Stomach (tissue), 4 donors: Measurements from ENCODE around the gene FOXJ3.

ENCODE experiments used
- POLR2A ChIP-seq, 4 donors: fragments of 450-650 bp; IDR thresholded peaks; one replicate each; pipeline ENCODE4 v1.6.1; 2016; ENCODE audit warnings: antibody characterized with exemption in 4 of 4, control low read depth in 2 of 4, mild to moderate bottlenecking in 1 of 4, moderate library complexity in 1 of 4
- POLR2AphosphoS5 ChIP-seq, 3 donors: sonication (generic); formaldehyde crosslinking; IDR thresholded peaks; one replicate each; pipeline ENCODE4 v1.6.1; 2016; ENCODE audit warnings: antibody characterized with exemption in 3 of 3
- TF ChIP-seq, protein P1 (sequence below), 7 experiments: fragments of 450-650 bp in 4 of 7; fragments of 200-600 bp in 3 of 7; sonication (generic) in 3 of 7; IDR thresholded peaks; one replicate each; pipeline ENCODE4 v1.5.1; 2016 to 2019; ENCODE audit warnings: antibody characterized with exemption in 7 of 7, control low read depth in 2 of 7, mild to moderate bottlenecking in 1 of 7

DNA sequence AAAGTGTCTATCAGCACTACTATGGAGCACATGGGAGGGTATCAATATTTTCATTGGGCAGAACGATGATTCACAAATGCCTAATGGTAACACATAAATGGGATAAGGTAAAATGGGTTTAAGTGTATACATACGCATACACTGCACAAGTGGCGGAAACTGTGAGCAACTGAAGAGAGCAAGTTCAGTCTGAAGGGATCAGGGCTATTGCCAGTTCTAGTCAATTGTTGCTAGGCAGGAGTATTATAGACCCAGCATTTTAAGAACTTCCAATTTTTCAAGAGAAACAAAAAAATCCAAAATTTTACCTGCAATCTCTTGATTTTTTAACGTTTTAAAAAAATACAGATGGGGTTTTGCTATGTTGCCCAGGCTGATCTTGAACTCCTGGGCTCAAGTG is 23.1 kb downstream of the FOXJ3 start:
- TF ChIP-seq POLR2A (IDR thresholded peaks at IDR 0.05) (no peak), POLR2AphosphoS5 (IDR thresholded peaks at IDR 0.05) (no peak)
- TF ChIP-seq, protein P1, sequence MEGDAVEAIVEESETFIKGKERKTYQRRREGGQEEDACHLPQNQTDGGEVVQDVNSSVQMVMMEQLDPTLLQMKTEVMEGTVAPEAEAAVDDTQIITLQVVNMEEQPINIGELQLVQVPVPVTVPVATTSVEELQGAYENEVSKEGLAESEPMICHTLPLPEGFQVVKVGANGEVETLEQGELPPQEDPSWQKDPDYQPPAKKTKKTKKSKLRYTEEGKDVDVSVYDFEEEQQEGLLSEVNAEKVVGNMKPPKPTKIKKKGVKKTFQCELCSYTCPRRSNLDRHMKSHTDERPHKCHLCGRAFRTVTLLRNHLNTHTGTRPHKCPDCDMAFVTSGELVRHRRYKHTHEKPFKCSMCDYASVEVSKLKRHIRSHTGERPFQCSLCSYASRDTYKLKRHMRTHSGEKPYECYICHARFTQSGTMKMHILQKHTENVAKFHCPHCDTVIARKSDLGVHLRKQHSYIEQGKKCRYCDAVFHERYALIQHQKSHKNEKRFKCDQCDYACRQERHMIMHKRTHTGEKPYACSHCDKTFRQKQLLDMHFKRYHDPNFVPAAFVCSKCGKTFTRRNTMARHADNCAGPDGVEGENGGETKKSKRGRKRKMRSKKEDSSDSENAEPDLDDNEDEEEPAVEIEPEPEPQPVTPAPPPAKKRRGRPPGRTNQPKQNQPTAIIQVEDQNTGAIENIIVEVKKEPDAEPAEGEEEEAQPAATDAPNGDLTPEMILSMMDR (IDR thresholded peaks at IDR 0.05), result no peak
